GM11168 (cell line): Measurements from ENCODE around the gene MSRB1.
"Not testable (repeated sequence)": the region's sequence is repeated elsewhere in the genome, so short reads cannot be mapped to it uniquely, and the experiment has no call there.

Experiments
- in situ Hi-C: fragments of 300-500 bp; cut with MboI; formaldehyde crosslinking; loops from one replicate; pipeline ENCODE4 v1.12.0; 2022; ENCODE audit warnings: low sequenced_read_pairs; ENCODE audit not compliant: unreplicated experiment

MSRB1 gene

GRCh38 chr16:1941162-1942046 is 1.6 kb downstream of the MSRB1 start:
- in situ Hi-C loops, result no loop called here

GRCh38 chr16:1940273-1941161 is 2.5 kb downstream of the MSRB1 start:
- in situ Hi-C loops, result no loop called here

GRCh38 chr16:1939833-1940232 is 3.2 kb downstream of the MSRB1 start:
- in situ Hi-C loops, result not testable (repeated sequence)

GRCh38 chr16:1938910-1939309 is 4.1 kb downstream of the MSRB1 start:
- in situ Hi-C loops, result no loop called here

GRCh38 chr16:1938316-1938715 is 4.7 kb downstream of the MSRB1 start:
- in situ Hi-C loops, result no loop called here

- in situ Hi-C loops, result no loop called here
These were observed 6.0 kb downstream of the MSRB1 start for GRCh38 chr16:1936945-1937479.

GRCh38 chr16:1933097-1933661 is 9.8 kb downstream of the MSRB1 start:
- in situ Hi-C loops, result loop anchor here (5.0 kb wide), 1 partner anchor 71 kb away; no protein-coding TSS in a partner anchor

GRCh38 chr16:1932050-1933028 is 10.7 kb downstream of the MSRB1 start:
- in situ Hi-C loops, result loop anchor here (5.0 kb wide), 1 partner anchor 70 kb away; no protein-coding TSS in a partner anchor

GRCh38 chr16:1930338-1930720 is 12.7 kb downstream of the MSRB1 start:
- in situ Hi-C loops, result loop anchor here (5.0 kb wide), 1 partner anchor 68 kb away; no protein-coding TSS in a partner anchor

- in situ Hi-C loops, result loop anchor here (5.0 kb wide), 1 partner anchor 67 kb away; no protein-coding TSS in a partner anchor
These were observed 13.2 kb downstream of the MSRB1 start for GRCh38 chr16:1929578-1930337.

GRCh38 chr16:1929105-1929504 is 13.9 kb downstream of the MSRB1 start:
- in situ Hi-C loops, result no loop called here

- in situ Hi-C loops, result no loop called here
These were observed 16.7 kb downstream of the MSRB1 start for GRCh38 chr16:1926271-1926670.

GRCh38 chr16:1924095-1924494 is 18.9 kb downstream of the MSRB1 start:
- in situ Hi-C loops, result no loop called here

- in situ Hi-C loops, result no loop called here
These were observed 19.5 kb downstream of the MSRB1 start for GRCh38 chr16:1923299-1924034.

GRCh38 chr16:1922357-1922756 is 20.6 kb downstream of the MSRB1 start:
- in situ Hi-C loops, result no loop called here

- in situ Hi-C loops, result no loop called here
These were observed 22.2 kb downstream of the MSRB1 start for GRCh38 chr16:1920727-1921171.

GRCh38 chr16:1920122-1920521 is 22.9 kb downstream of the MSRB1 start:
- in situ Hi-C loops, result not testable (repeated sequence)
